GM10847 (cell line): Measurements from ENCODE around the gene ACSF3.

Source experiments
- POLR2A ChIP-seq: IDR thresholded peaks from 2 replicates; pipeline ENCODE4 v1.6.1; 2011; ENCODE audit not compliant: insufficient read length; ENCODE audit errors: extremely low read depth

The ACSF3 gene

DNA sequence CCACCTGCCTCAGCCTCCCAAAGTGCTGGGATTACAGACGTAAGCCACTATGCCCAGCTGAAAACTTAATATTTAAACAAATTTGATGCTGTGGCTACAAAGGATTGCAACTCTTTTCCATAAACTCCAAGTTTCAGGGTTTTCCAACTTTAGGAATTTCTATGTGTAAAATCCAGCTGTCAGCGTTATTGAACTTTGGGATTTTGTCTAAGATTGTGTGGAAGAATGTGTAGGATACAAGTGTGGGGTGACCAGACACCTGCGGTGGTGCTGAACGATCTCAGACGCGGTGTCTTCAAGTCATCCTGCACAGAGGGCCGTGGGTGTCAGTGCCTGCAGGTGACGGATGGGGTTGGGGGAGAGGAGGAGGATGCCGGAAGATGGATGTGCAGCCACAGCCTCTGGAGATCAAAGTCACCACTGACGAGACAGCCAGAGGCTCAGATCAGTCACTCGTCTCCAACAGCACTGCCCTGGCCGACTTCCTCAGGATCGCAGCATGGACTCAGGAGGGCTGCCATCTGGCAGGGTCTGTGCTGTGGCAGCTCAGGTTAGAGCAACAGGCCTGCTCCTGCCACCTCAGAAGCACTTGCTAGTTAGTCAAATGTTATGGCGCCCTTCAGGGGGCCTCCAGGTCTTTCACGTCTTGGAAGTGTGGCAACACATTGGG lies 13.0 kb downstream of the ACSF3 start:
- TF ChIP-seq POLR2A, result no peak

DNA sequence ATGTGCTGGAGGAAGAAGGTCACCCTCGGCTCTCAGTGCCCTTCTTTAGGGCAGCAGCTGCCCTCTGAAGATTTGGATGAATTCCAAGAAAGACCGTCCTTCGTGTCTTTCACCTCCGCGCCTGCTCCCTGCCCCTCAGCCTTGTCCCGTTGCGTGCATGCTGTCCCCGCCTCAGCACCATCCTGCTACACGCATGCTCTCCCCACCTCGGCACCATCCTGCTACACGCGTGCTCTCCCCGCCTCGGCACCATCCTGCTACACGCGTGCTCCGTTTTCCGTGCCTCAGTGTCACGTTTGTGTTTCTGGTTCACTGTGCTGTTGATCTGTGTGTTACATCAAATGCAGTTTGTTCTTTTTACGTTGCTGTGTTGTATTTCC lies 13.5 kb downstream of the ACSF3 start:
- TF ChIP-seq POLR2A, result no peak

DNA sequence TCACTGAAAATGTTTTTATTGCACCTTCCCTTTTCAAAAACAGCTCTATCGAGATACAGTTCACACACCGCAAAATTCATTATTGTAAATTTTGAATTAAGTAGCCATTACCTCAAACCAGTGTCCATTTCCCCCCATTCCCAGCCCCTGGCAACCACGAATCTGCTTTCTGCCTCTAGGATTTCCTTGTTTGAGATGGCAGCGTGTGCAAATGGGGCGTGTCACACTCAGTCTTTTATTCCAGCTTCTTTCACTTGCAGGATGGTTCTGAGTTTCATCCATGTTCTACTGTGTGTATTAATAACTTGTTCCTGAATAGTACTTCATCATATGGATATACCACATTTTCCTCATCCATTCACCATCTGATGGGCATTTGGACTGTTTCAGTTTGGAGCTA lies 14.8 kb downstream of the ACSF3 start:
- no peak for TF ChIP-seq POLR2A

DNA sequence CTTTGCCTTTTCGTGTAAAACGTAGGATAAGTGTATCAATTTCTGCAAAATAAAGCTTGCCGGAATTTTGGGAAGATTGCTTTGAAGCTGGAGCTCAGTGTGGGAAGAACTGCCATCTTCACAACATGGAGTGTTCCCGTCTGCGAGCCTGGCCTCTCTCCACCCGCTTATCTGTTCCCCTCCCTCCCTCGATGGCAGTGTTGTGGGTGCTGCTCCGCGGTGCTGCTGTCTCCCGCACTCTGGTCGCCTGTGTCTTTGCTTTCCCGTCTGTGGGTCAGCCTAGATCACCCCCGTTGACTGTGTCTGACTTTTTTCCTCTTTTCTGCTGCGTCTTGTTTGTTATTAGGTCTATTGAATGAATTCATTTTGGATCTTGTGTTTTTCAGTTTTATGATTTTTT lies 17.0 kb downstream of the ACSF3 start:
- TF ChIP-seq POLR2A, result no peak

DNA sequence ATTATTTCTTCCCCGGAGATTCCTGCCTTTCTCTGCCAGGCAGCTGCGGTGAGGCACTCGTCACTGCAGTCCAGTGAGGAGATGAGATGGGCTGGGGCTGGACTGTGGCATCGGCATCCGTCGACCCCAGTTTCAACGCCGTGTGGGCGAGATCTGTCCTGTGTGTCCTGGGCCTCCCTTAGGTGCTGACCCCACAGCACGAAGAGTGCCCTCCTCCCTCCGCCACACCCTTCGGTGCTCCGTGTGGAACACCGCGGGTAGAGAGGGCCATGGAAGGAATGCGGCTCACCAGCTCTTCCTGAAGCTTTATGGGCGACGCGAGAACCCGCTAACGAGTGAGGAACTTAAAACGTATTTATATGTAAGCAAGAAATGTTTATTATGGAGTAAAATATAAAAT lies 17.6 kb downstream of the ACSF3 start:
- TF ChIP-seq POLR2A, result no peak

DNA sequence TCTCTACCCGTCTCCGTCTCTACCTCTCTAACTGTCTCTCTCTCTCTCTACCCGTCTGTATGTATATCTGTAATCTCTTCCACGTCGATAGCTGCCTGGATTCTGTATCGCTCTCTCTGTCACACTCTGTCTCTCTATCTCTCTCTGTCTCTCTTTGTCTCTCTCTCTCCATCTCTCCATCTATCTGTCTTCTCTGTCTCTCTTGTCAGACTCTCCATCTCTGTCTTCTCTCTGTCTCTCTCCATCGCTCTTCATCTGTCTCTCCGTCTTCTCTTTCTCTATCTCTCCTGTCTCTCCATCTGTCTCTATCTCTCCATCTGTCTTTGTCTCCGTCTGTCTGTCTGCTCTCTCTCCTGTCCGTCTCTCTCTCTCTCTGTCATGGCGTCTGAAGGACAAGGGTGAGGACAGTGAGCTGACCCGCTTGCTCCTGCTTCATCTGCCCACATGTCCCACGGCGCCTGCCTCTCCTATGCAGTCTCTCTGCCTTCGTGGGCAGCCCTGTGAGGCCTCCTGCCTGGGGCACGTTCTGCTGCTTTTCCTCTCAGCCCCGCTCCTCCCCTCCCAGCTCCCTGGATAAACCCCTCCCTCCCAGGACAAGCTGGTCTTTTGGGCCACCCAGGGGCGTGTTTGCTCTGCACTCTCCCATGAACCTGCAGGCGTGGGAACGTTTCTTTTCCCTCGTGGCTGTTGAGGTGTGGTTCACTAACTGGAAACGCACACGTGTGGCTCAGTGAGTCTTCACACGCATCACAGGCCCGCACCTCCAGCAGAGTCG lies 18.9 kb downstream of the ACSF3 start:
- TF ChIP-seq POLR2A, result no peak

DNA sequence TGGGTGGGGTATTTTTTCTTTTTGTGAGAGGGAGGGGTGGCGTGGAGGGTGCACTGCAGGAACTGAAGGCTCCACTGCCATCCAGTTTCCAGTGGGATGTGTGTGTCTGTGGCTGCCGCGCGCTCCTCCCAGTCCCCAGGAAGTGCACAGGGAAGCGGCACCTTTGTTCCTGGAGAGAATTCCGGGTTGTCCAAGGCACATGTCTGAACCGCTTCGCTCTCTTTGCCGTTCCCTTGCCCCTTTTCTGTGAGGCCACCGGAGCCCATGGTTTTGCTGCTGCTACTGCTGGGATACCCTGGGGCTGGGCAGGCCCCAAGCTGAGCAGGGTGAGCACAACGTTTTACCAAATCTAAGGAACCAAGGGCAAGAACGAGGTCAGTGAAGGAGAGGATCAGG lies 19.5 kb downstream of the ACSF3 start:
- TF ChIP-seq POLR2A, result no peak

DNA sequence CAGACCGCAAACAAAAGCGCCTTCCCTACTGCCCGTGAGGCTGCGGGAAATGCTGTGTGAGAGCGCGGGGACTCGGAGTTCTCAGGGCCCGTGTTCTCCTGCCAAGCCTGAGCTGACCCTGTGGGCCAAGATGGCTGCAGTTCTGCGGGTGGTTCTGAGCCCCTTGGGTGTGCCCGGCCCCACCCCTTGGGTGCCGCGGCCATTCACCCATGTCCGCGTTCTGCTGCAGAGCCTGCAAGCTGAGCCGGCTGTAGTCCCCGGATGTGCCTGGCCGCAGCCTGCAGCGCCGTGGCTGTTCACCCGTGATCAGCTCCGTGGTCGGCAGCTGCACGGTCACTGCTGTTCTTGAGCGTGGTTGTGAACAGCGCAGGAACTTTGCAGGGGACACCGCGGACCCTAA lies 20.0 kb downstream of the ACSF3 start:
- TF ChIP-seq POLR2A, result no peak

DNA sequence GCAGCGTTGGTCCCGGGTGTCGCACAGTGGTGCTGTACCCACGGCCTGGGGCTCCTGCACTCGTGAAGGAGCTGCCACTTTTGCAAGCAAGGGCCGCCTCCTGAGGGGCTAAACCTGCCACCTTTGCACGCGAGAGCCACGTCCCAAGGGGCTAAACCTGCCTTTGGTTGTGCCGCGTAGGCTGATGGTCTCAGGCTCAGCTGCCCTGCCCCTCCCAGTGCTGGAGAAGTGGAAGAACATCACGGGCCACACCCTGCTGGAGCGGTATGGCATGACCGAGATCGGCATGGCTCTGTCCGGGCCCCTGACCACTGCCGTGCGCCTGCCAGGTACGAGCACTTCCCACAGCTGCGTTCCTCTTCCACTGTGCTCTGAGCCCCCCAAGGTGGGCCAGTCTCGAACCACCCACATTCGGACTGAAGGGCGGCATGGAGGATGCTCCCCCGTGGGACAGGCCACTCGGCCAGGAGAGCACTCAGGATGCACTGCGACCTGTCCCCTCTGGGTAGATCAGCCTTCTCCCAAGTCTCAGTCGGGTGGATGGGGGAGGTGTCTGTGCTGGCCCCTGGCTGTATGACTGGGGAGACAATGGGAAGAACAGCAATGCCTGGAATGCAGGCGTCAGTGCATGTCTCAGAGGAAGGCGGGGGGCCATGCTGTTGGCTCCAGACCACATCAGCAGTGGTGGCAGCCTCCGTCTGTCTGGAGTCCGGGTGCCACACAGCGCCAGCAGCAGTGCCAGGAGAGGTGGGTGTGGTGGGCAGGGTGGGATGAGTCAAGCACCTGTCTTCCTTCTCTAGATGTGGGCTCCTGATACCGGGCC lies 20.7 kb downstream of the ACSF3 start:
- no peak for TF ChIP-seq POLR2A

DNA sequence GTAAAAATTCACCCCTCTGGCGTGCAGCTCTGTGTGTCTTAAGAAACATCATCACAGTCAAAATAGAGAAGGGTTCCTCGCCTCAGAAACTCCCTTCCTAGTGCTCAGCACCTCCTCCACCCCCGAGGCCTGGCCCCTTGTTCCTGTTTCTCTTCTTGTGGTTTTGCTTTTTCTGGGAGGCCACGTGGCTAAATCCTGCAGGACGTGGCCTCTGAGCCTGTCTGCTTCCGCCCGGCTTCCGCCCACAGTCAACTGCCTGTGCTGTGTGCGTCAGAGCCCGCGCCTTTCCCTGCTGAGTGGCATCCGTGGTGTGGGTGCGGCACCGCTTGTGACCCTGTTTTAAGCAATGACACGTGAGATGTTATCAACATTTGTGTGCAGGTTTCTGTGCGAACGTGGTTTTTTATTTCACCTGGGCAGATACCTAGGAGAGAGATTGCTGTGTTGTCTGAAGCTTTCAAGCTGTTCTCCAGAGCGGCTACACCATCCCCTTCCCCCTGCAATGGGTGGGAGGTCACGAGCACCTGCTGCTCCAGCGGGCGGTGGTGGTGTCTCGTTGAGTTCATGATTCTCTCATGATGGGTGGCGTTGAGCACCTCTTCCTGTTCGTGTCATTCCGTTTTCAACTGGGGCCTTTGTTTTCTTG lies 21.7 kb downstream of the ACSF3 start:
- no peak for TF ChIP-seq POLR2A

- no peak for TF ChIP-seq POLR2A
Measured at GRCh38 chr16:89116341-89117226, 22.9 kb downstream of the ACSF3 start.

DNA sequence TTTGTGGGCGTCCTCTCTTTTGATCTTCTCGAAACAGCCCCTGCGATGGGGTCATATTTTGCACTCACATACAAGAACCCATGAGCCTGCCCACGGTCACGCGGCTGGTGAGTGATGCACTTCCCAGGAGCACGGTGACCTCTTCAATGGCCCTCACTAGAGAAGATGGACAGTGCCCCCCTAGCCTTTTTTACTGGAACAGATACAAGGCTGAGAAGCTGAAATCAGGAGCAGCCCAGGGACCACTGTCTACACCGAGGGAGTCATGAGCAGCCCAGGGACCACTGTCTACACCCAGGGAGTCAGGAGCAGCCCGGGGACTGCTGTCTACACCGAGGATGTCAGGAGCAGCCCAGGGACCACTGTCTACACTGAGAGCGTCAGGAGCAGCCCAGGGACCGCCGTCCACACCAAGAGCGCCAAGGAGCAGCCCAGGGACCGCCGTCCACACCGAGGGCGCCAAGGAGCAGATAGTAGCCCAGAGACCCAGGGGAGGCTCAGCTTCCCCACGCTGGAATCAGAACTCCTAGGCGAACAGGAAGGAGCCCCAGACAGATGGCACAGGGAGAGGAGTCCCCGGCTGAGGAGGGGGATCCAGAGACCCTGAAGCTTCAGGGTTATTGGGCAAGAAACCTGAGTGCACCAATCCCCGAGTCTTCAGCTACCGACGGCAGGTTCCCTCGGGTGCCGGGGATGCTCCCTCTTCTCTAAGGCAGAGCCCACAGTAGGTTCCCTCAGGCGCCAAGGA lies 23.7 kb downstream of the ACSF3 start:
- no peak for TF ChIP-seq POLR2A

DNA sequence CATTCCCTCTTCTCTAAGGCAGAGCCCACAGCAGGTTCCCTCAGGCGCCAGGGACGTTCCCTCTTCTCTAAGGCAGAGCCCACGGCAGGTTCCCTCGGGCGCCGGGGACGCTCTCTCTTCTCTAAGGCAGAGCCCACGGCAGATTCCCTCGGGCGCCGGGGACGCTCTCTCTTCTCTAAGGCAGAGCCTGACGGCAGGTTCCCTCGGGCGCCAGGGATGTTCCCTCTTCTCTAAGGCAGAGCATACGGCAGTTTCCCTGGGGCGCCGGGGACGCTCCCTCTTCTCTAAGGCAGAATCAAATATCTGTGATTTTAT lies 24.3 kb downstream of the ACSF3 start:
- TF ChIP-seq POLR2A, result no peak
